HG03354 (cell line): ENCODE results near the gene C2CD3.
"Not testable (repeated sequence)": the region's sequence is repeated elsewhere in the genome, so short reads cannot be mapped to it uniquely, and the experiment has no call there.

ENCODE experiments used
- ATAC-seq: cut with Tn5 transposase; IDR thresholded peaks from one replicate; pipeline ENCODE4 v1.9.1; 2021; ENCODE audit warnings: mild to moderate bottlenecking; ENCODE audit not compliant: unreplicated experiment, poor library complexity, severe bottlenecking

Gene C2CD3

GRCh38 chr11:73997120-73997770 lies 173.6 kb downstream of the C2CD3 start:
- no peak for ATAC-seq

DNA sequence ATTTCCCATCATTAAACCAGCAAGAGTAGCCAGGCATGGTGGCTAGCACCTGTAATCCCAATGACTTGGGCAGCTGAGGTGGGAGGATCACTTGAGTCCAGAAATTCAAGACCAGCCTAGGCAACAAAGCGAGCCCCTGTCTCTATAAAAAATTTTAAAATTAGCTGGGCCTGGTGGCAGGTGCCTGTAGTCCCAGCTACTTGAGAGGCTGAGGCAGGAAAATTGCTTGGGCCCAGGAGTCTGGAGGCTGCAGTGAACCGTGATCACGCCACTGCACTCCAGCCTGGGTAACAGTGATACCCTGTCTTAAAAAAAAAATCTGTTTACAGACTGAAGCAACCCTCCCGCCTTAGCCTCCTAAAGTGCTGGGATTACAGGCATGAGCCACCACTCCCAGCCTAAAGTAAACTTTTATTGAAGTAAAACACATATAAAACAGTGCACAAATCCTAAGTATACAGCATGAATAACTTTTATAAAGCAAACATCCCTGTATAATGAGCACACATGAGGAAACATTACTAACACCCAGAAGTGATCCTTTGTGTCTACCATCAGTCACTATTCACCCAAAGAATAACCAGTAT lies 174.5 kb downstream of the C2CD3 start:
- no peak for ATAC-seq

- peak; percentile 64 for ATAC-seq
Observed at GRCh38 chr11:73995731-73996130, 175.1 kb downstream of the C2CD3 start.

- ATAC-seq = peak; percentile 62
Observed at GRCh38 chr11:73995247-73995646, 175.6 kb downstream of the C2CD3 start.

GRCh38 chr11:73991471-73992006 lies 179.3 kb downstream of the C2CD3 start:
- ATAC-seq = peak; percentile 39

DNA sequence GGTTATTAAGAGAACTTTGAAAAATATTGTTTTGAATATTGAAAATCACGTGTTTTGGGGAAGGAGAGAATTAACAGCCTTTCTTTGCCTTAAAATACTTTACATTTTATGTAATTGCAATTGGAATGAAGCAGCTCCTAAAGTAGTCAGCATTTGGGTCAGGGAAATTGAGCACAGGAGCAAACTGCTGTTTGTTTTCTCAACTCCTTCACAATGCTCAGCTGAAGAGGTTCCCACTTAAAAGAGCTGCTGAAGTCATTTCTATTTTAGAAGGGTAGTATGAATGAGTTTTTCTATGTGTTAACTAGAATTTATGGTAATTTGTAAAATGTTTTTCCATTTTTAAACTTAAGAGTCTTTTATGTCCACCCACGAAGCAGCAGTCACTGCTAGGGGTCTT lies 180.1 kb downstream of the C2CD3 start:
- no peak for ATAC-seq

DNA sequence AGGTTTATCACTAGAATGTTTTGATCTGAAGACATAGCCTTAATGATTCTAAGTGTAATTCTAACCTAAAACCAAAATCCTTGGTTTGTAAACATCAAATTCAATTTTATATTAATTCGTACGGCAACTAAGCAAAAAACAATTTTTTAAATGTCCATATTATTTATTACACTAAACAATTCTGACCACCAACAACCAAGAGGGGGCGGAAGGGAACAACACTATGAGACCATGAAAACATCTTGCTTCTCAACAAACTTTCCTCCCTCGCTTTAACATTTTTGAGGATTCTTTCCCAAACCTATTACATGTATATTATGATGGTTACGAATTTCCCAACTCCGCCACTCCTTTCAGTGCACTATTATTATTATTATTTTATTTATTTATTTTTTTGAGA lies 181.6 kb downstream of the C2CD3 start:
- no peak for ATAC-seq

- ATAC-seq = no peak
Observed at GRCh38 chr11:73988227-73988626, 182.6 kb downstream of the C2CD3 start.

- ATAC-seq = not testable (repeated sequence)
Observed at GRCh38 chr11:73985661-73986060, 185.1 kb downstream of the C2CD3 start.

GRCh38 chr11:73983741-73984538 lies 186.9 kb downstream of the C2CD3 start:
- no peak for ATAC-seq

GRCh38 chr11:73982990-73983740 lies 187.6 kb downstream of the C2CD3 start:
- ATAC-seq = peak; percentile 71

DNA sequence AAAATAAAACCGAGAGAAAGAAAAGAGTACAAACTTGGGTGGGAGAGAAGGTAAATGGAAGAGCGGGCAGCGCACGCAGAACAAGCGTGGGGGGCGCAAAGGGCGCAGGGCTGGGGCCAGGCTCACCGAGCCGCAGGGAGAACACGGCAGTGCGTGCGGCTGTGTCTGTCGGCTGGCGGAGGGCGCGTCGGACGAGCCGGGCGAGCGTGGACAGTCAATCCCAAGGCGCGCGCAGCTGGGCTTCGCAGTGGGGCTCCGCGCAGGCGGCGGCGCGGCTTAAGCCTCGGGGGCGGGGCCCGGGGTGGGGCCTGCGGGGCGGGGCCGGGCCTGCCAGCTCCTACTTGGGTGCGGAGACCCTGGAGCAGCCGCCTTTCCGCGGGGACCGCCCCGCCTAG lies 188.2 kb downstream of the C2CD3 start, which contains the start of gene UCP2:
UCP2 (minus strand) TSS at position 249 of the 395 bp plus-strand sequence. CDS start 4,465 bp downstream, outside the sequence.
- peak; percentile 51 for ATAC-seq

DNA sequence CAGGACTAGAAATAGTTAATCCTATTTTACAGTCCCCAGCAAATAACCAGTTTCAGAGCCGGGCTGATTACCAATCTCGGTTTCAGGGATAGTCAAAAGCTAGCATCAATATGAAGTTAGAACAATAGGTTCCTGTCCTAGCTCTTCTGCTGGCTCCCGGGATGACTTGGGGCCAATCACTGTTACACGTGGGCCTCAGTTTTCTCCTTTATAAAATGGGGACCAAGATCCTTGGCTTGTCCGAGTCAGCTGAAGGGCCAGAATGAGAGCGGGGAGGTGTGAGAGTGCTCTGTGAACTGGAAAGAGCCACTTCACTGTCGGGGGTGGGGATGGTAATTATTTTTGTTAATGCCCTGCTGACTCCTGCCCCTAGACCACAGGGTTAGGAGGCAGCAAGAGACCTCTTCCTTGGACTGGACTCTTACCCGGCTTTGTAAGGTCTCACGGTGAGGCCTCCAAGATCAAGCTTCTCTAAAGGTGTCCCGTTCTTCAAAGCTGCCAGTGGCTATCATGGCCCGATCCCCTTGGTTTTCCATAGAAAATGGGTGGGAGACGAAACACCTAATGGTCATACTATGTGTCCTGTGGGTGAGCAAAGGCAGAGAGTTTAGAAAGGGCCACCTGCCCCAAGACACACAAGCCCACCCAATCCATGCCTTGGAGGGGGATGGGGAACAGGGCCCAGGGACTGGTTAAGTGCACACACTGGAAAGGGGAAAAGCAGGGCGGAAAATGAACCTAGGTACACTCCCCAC lies 189.6 kb downstream of the C2CD3 start:
- ATAC-seq = no peak

DNA sequence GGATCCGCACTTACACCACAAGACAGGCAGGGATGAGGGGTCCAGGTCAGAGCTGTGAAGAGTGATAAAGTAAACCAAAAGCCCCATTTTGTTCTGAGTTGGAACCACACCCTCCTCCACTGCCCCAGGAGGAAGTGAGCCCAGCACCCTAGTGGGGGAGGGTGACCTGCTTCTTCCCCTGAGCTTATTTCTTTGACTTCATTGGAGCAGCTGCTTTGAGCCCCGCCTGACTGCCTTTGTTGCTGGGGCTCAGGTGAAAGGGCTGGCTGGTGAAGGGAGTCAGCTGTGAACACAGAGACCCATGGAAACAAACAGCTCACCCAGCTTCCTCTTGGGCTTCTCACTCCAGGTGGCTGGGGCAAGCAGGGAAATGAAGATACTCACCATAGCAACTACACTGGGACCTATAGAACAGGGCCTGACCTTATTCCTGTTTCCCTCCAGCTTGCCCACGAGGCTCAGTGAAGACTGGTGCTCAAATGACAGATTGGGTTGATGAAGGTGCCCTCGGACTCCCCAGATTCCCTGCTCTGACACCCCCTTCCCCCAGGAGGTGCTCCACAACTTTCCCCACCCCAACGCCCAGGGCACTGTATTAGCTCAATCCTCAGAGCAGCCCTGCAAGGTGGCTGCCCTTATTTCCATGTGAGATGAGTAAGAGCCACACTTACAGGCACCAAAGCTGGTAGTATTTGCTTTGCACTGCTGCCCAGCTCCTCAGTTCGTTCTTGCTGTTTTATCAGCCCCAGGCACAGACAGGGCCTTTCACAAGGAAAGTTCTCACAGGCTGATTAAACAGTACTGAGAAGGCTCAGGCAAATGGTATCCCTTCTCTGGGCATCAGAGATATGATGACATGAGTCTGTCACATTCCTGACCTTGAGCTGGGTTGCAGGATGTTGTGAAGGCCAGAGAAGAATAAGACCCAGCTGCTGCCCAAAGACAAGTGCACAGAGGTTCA lies 190.5 kb downstream of the C2CD3 start:
- ATAC-seq = peak; percentile 55

GRCh38 chr11:73978576-73979086 lies 192.2 kb downstream of the C2CD3 start:
- no peak for ATAC-seq

GRCh38 chr11:73977856-73978519 lies 192.8 kb downstream of the C2CD3 start:
- no peak for ATAC-seq

DNA sequence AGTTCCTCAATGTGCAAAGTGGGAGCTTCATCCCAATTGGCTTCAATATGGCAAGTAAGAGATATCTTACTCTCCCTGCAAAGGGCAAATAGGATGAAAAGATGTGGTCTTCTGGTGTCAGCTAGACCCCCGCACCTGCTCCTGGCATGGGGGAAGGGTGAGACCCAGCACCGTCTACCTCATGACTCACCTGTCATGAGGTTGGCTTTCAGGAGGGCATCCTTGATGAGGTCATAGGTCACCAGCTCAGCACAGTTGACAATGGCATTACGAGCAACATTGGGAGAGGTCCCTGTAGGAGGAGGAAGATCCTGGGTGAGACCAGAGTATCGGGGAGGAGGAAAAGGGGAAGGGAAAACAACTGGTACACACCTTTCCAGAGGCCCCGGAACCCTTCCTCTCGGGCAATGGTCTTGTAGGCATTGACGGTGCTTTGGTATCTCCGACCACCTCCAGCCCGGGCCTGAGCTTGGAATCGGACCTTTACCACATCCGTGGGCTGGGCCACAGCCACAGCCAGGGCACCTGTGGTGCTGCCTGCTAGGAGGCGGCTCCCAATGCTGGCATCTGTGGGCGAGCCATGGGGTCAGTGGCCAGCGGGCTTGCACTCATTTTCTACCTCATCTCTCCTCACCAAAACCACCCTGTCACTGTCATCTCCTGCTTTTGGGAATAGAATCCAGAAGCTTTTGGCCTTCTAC lies 194.2 kb downstream of the C2CD3 start:
- ATAC-seq = no peak
